Breast epithelium (tissue), 3 donors: Measurements from ENCODE around the gene SCN9A.

Experiments used
- POLR2A ChIP-seq: fragments of 450-650 bp; IDR thresholded peaks from one replicate; pipeline ENCODE4 v1.6.1; 2016; ENCODE audit warnings: antibody characterized with exemption, mild to moderate bottlenecking, moderate library complexity
- TF ChIP-seq, protein P1 (sequence below), 3 donors: fragments of 450-650 bp; IDR thresholded peaks; one replicate each; pipeline ENCODE4 v1.5.1; 2016 to 2017; ENCODE audit warnings: antibody characterized with exemption in 3 of 3, mild to moderate bottlenecking in 3 of 3, moderate library complexity in 3 of 3

DNA sequence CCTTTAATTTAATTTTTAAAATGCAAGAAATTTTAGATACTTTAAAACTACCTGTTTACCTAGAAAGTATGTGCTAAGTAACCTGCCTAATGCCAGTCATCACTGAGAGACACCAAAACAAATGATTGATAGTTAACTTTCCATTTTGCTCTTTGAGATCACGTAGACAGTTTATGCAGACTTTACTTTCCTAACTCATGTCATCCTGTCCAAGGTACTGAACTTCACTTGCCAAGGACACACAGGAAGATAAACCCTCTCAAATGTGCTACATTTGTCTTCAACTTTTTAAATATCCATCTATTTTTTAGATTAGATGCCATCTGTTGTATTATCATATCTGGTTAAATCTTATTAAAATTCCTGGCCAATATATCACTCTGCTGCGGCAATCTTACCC is 227.9 kb downstream of the SCN9A start:
- TF ChIP-seq, protein P1, sequence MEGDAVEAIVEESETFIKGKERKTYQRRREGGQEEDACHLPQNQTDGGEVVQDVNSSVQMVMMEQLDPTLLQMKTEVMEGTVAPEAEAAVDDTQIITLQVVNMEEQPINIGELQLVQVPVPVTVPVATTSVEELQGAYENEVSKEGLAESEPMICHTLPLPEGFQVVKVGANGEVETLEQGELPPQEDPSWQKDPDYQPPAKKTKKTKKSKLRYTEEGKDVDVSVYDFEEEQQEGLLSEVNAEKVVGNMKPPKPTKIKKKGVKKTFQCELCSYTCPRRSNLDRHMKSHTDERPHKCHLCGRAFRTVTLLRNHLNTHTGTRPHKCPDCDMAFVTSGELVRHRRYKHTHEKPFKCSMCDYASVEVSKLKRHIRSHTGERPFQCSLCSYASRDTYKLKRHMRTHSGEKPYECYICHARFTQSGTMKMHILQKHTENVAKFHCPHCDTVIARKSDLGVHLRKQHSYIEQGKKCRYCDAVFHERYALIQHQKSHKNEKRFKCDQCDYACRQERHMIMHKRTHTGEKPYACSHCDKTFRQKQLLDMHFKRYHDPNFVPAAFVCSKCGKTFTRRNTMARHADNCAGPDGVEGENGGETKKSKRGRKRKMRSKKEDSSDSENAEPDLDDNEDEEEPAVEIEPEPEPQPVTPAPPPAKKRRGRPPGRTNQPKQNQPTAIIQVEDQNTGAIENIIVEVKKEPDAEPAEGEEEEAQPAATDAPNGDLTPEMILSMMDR (IDR thresholded peaks at IDR 0.05), result no peak
- TF ChIP-seq POLR2A, result no peak
